Superior temporal gyrus (tissue), 1 donor: Measurements from ENCODE around the gene NRG2.

Experiments used
- DNase-seq: peaks from one replicate; pipeline ENCODE4 v3.0.0-alpha.2; 2016; ENCODE audit errors: extremely low spot score

NRG2 gene

GRCh38 chr5:139861021-139861888 lies 181.8 kb downstream of the NRG2 start:
- no peak for DNase-seq

GRCh38 chr5:139859013-139859412 lies 184.1 kb downstream of the NRG2 start:
- no peak for DNase-seq

GRCh38 chr5:139856714-139857113 lies 186.4 kb downstream of the NRG2 start:
- DNase-seq = no peak

- no peak for DNase-seq
These were observed 187.1 kb downstream of the NRG2 start for GRCh38 chr5:139855946-139856540.

DNA sequence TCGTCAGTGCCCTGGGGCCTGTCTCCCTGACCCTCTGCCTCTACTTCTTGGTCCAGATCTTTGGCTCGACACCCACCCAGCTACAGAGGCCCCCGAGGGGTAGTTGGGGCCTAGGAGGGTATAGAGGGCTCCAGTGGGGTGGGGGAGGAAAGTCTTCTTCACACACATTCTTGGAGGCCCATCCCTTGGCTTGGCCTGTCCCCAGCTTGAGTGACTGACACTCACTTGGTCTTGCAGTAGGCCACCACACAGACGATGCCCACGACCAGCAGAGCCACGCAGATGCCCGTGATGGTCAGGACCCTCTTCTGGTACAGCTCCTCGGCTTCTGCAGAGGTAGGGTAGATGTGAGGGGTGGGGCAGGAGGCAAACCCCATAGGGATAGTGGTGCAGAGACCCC lies 187.6 kb downstream of the NRG2 start:
- no peak for DNase-seq

DNA sequence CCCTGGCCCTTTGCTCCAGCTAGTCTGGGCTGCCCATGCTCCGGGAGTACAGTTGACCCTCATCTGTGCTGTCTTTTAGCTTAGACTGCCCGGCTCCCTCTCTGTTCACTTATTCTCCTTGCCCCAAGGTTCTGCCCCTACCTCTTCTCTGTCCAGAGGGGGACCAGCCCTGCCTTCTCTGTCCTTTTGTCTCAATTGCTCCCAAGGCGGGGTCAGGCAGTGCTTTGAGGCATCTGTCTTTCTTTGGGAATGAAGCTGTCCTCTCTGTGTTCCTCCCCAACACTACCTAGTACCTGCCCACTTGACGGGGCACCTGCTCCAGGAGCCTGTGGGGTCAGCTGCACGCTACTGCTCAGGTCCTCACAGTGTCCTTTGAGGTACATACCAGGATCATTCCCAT lies 188.1 kb downstream of the NRG2 start:
- no peak for DNase-seq

DNA sequence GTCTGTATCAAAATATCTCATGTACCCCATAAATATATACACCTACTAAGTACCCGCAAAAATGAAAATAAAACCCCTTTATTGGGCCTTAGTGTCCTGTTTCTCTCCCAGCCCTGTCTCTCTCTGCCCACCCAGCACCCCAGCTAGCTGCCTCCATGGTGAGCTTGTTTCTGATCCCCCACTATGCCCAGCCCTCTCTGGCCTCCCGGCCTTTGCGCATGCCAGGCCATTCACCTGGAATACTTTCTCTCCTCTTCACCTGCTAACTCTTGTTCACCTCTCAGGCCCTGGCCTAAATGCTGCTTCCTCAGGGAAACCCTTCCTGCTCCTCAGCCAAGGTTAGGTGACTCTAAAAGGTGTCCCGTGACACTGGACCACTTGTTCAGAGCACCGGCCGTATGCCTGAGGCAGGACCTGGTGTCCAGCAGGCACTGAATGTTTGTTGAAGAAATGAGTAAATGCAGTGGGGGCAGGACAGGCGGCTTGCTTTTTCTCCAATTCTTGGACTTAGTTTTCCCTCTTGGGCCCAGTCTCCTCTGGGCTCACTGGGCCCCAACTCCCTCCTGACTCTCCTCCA lies 189.0 kb downstream of the NRG2 start:
- no peak for DNase-seq

- no peak for DNase-seq
These were observed 190.4 kb downstream of the NRG2 start for GRCh38 chr5:139852696-139853095.

DNA sequence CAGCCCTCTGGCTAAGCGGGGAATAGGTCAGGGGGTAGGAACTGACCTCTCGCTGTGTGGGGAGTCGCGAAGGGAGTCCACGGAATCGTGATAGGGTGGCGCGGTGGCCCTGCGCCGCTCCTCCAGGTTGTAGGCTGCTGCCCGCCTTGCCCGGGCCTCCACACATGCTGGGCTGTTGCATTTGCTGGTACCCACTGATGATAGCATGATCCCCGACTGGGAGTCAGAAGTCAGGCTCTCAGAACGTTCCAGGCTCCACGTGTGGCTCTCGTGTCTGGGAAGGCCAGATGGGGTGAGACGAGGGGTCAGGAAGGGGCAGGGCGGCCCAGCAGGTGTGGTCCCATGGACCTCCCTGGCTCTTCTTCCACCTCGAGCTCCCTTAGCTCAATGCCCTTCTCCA lies 191.5 kb downstream of the NRG2 start:
- no peak for DNase-seq

DNA sequence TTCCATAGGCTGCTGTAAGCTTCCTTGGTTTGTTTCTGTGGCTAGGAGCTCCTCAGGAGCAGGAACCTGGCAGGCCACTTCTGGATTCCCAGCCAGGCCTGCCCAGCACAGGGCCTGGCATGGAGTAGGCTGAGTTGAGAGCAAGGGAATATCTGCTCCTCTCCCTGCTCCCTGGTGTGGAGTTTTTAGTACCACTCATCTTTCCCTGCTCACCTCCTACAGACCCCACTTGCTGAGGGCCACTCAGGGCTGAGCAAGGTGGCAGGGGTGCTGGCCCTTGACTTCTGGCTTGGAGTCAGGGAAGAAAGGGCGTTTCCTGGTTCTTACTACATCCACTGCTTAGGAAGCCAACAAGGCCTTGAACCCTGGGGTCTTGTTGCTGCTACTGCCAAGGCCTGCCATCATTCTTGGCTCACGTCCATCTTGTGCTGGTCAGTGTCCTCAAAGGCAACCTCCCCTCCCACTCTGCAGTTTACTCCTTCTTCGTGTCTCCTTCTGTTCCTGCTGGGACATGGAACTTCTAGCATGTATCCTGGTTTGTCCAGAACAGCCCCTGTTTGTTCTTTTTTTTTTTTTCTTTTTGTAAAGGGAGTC lies 192.6 kb downstream of the NRG2 start:
- DNase-seq = no peak

DNA sequence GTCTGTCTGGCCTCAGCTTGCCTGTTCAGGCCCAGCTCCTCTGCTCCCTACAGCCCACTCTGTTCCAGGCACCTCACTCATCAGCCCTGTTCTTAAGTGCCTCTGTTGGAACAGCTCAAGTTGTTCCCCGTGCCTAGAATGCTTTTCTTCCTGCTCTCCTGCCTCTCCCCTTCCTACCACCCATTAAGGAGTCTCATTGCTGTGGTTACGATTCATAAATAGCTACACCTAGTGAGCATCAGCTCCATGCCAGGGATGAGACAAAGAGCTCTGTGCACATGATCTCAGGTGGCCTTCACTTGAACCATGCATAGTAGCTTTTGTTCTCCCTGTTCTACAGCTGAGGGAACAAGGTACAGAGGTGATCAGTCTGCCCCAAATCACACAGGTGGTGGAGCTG lies 193.2 kb downstream of the NRG2 start:
- no peak for DNase-seq

DNA sequence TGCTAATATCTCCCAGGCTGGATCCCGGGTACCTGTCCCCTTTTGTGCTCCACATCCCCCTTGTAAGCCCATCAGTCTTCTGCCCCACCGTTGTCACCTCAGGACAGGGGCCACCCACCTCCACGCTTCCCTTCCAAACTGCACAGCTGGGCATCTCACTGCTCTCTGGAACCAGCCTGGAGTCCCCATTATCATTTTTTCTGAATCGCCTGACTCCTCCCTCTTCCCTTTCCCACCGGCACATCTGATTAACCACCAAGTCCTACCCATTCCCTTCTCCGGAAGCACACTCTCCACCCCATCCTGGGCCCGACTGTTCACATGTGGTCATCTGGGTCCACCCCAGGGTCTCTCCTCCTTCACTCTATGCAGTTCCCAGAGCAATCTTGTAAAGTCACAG lies 193.6 kb downstream of the NRG2 start:
- no peak for DNase-seq

DNA sequence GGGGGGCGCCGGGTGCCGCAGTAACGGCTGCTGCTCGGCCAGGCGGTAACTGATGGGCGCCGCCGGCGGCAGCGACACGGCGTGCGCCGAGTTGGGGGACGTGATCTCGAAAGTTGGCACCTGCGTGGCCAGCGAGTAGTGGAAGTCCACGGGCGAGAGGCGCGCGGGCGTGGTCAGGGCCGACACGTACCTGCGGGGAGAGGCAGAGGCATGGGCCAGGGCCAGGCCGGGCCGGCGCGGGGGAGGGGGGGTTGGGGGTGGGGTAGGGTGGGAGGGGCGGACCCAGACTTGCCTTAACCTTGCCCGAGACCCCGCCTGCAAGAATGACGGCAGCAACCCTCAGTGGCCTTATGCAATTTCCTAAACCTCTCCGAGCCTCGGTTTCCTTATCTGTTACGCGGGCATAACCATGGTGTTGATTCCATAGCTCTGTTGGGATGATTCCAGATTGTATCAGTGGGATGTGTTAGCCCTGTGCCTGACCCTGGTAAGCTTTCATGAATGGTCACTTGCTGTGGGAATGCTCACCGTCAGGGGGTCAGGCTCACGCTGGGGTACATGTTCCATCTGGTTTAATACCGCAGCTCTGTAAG lies 194.5 kb downstream of the NRG2 start:
- no peak for DNase-seq

GRCh38 chr5:139847790-139848507 lies 195.2 kb downstream of the NRG2 start:
- peak; percentile 63 for DNase-seq

- DNase-seq = no peak
These were observed 196.0 kb downstream of the NRG2 start for GRCh38 chr5:139847091-139847490.

DNA sequence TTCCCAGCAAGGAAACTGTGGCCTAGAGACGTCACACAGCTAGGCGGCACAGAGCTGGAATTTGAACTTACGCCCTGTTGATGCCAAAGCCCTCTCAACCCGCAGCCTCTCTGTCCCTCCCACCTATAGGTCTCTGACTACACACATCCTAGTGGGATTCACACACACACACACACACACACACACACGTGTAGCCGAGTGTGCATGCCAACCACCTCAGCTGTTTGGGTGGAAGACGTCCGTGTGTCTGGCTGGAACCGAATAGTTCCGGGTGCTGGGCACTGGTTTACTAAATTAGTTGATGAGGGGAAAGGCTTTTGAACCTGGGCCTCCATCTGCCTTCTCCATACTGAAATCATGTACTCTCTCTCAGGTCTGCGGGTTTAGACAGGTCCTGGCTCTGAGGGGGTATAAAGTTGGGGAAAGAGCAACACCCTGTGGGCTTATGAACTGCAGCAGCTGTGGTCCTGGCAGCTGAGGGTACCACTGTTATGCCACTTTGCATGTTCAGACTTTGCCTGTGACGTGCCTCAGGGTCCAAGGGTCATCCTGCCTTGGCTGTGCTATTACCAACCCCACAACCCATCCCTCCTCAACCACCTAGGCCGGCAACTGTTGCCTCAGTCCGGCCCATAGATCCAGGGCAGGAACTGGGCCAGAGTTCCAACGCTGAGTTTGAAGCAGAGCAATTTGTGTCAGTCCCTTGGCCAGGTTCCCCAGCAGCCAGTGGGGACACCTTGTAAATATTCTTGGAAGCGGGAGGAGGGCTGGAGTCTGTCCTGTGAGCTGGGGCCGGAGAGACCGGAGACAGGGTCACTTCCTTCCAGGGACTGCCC lies 197.0 kb downstream of the NRG2 start:
- no peak for DNase-seq

DNA sequence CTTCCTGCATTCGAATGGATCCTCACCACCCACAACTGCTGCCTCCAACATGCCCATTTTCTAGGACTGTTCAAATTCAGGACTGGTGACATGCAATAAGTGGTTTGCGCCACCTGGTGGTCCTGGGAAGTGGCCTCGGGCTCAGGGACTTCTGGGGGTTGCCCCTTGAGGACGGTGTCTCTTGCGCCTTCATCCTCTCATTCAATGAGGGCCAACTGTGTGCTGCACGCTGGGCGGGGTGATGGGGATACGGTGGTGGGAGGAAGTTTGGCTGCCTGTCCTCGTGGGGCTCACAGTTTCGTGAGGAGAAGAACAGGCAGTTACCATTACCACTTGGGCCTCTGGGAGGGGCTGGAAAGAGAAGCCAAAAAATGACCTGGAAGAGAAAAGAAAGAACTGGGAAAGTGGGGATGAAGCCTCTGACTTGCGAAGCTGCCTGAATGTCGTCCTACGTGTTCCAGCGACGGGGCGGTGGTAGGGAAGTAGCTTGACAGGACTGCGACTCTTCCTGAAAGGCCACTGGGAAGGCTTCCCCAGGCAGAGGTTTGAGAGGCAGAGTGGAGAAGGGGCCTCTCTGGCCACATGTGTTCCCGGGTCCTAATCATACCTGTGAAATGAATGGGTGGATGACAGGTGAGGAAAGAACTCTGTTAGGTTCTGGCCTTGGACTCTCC lies 198.5 kb downstream of the NRG2 start:
- peak; percentile 90 for DNase-seq

GRCh38 chr5:139843991-139844390 lies 199.1 kb downstream of the NRG2 start:
- no peak for DNase-seq

DNA sequence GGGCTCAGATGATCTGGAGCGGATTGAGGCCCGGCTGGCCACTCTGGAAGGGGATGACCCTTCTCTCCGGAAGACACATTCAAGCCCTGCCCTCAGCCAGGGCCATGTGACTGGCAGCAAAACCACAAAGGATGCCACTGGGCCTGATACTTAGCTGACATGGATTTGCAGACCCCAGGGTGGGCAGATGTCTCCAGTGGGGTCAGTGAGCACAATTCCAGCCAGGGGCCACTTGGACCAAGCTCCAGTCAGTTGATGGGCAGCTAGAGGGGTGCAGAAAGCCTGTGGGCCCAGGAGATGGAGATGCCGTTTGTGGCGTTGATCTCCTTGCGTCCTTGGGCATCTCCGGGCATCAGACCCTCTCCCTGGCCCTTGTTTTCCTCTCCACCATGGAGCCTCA lies 200.8 kb downstream of the NRG2 start:
- DNase-seq = no peak

DNA sequence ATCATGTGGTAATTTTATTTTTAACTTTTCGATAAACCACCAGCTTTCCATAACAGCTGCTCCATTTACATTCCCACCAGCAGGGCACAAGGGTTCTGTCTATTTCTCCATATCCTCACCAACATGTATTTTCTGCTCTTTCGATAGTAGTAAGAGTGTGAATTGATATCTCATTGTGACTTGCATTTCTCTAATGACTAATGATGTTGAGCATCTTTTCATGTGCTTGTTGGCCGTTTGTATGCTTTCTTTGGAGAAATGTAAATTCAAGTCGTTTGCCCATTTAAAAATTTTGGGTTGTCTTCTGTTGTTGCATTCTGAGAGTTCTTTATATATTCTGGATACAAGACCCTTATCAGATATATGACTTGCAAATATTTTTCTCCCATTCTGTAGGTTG lies 201.6 kb downstream of the NRG2 start:
- no peak for DNase-seq
